ENCODE data around the gene HPS3. TPM values are rescaled to one million over a fixed set of nuclear protein-coding genes. Genes with fewer than 3 reads are reported as not detected.

HPS3 gene
- total and polyA plus RNA-seq, 2 donors from 2014 or later, result 16.9 to 29.4 TPM

- TF ChIP-seq CTCF (IDR thresholded peaks at IDR 0.05; ENCODE audit: borderline replicate concordance, extremely low read depth, insufficient read depth), result no peak
- no peak overlapping the region for H3K27ac ChIP-seq (ENCODE audit: low read depth in 2 of 2, low read length in 2 of 2)
- intact Hi-C loops (cut with DNase I), result no loop called here
- H3K36me3 ChIP-seq (ENCODE audit: control insufficient read depth in 2 of 3, insufficient read depth in 3 of 3, low read length in 3 of 3), result no peaks in the 10 kb centered on the region
- no peak overlapping the region for H3K4me3 ChIP-seq (ENCODE audit: low read length in 3 of 3)
- DNase-seq, result no peak
- FAIRE-seq, result no peak
- no peaks in the 10 kb centered on the region for H3K4me1 ChIP-seq (ENCODE audit: control insufficient read depth in 2 of 3, insufficient read depth in 2 of 3, low read depth in 1 of 3, low read length in 3 of 3)
- no peak overlapping the region for H3K9ac ChIP-seq (ENCODE audit: low read length in 3 of 3)
- H3K9me3 ChIP-seq (ENCODE audit: control insufficient read depth in 2 of 3, insufficient read depth in 1 of 3, low read length in 3 of 3), result peaks cover 0 to 3% (median 0%) of the 10 kb centered on the region in 3 donors
- H3K27me3 ChIP-seq (ENCODE audit: control insufficient read depth, insufficient read depth, low read length), result no peaks in the 10 kb centered on the region
These were observed 27.8 kb upstream of the HPS3 start for GRCh38 chr3:149101641-149102040.

DNA sequence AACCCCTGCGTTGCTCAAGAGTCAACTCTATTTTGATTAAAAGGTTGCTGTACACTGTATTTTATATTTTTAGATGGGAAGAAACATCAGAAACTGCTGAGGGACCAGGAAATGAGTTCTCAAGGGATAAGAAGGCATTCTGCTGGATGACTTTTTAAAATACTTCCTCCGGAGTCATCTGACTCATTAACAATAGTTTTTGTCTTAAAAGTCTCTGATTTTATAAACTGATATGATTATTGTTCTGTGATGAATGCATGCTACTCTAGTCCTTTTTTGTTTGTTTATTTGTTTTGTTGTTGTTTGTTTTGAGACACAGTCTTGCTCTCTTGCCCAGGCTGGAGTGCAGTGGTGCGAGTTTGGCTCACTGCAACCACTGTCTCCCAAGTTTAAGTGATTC lies 25.0 kb upstream of the HPS3 start:
- Histone ChIP-seq H3K4me1 (ENCODE audit: control insufficient read depth in 2 of 3, insufficient read depth in 2 of 3, low read depth in 1 of 3, low read length in 3 of 3) (no peaks in the 10 kb centered on the region), H3K4me3 (ENCODE audit: low read length in 3 of 3) (no peak overlapping the region), H3K36me3 (ENCODE audit: control insufficient read depth in 2 of 3, insufficient read depth in 3 of 3, low read length in 3 of 3) (no peaks in the 10 kb centered on the region), H3K27me3 (ENCODE audit: control insufficient read depth, insufficient read depth, low read length) (no peaks in the 10 kb centered on the region), H3K9ac (ENCODE audit: low read length in 3 of 3) (no peak overlapping the region), H3K27ac (ENCODE audit: low read depth in 2 of 2, low read length in 2 of 2) (no peak overlapping the region), H3K9me3 (ENCODE audit: control insufficient read depth in 2 of 3, insufficient read depth in 1 of 3, low read length in 3 of 3) (peaks cover 0 to 3% (median 0%) of the 10 kb centered on the region in 3 donors)
- intact Hi-C loops (cut with DNase I), result no loop called here
- DNase-seq (no peak), FAIRE-seq (no peak)
- TF ChIP-seq CTCF (IDR thresholded peaks at IDR 0.05; ENCODE audit: borderline replicate concordance, extremely low read depth, insufficient read depth), result no peak

DNA sequence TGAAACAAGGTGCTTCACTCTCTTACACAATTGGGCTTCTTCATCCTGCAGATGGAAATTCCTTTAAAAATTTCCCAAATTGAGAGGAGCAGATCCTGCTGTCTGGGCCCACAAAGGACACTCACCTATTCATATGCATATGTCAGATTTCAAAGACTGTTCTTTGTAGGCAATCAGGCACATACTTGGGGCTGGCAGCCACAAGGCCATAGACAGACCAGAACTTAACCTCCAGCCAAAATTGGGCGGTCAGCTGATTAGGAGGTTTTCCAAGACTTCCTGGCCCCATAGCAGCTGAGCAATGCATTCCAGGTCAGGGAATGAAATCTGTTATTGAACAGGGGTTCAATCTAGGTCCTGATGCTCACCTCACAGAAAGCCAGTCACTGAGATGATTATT lies 15.0 kb upstream of the HPS3 start:
- DNase-seq (no peak), FAIRE-seq (no peak)
- Histone ChIP-seq H3K27me3 (ENCODE audit: control insufficient read depth, insufficient read depth, low read length) (no peaks in the 10 kb centered on the region), H3K9ac (ENCODE audit: low read length in 3 of 3) (no peak overlapping the region), H3K4me3 (ENCODE audit: low read length in 3 of 3) (no peak overlapping the region), H3K4me1 (ENCODE audit: control insufficient read depth in 2 of 3, insufficient read depth in 2 of 3, low read depth in 1 of 3, low read length in 3 of 3) (no peaks in the 10 kb centered on the region), H3K27ac (ENCODE audit: low read depth in 2 of 2, low read length in 2 of 2) (no peak overlapping the region), H3K36me3 (ENCODE audit: control insufficient read depth in 2 of 3, insufficient read depth in 3 of 3, low read length in 3 of 3) (no peaks in the 10 kb centered on the region), H3K9me3 (ENCODE audit: control insufficient read depth in 2 of 3, insufficient read depth in 1 of 3, low read length in 3 of 3) (no peaks in the 10 kb centered on the region)
- intact Hi-C loops (cut with DNase I), result no loop called here
- TF ChIP-seq CTCF (IDR thresholded peaks at IDR 0.05; ENCODE audit: borderline replicate concordance, extremely low read depth, insufficient read depth), result no peak

- no peak for FAIRE-seq
- DNase-seq, result no peak
- no peak overlapping the region for H3K9ac ChIP-seq (ENCODE audit: low read length in 3 of 3)
- TF ChIP-seq CTCF (IDR thresholded peaks at IDR 0.05; ENCODE audit: borderline replicate concordance, extremely low read depth, insufficient read depth), result no peak
- H3K27ac ChIP-seq (ENCODE audit: low read depth in 2 of 2, low read length in 2 of 2), result no peak overlapping the region
- no peaks in the 10 kb centered on the region for H3K36me3 ChIP-seq (ENCODE audit: control insufficient read depth in 2 of 3, insufficient read depth in 3 of 3, low read length in 3 of 3)
- no peaks in the 10 kb centered on the region for H3K9me3 ChIP-seq (ENCODE audit: control insufficient read depth in 2 of 3, insufficient read depth in 1 of 3, low read length in 3 of 3)
- H3K4me3 ChIP-seq (ENCODE audit: low read length in 3 of 3), result no peak overlapping the region
- no peaks in the 10 kb centered on the region for H3K27me3 ChIP-seq (ENCODE audit: control insufficient read depth, insufficient read depth, low read length)
- intact Hi-C loops (cut with DNase I), result no loop called here
- H3K4me1 ChIP-seq (ENCODE audit: control insufficient read depth in 2 of 3, insufficient read depth in 2 of 3, low read depth in 1 of 3, low read length in 3 of 3), result no peaks in the 10 kb centered on the region
These were observed 14.3 kb upstream of the HPS3 start for GRCh38 chr3:149115114-149115513.

Measured in kidney (tissue), 14 donors.